ENCODE results near the gene OOSP4B.
"Not testable (repeated sequence)": the region's sequence is repeated elsewhere in the genome, so short reads cannot be mapped to it uniquely, and the experiment has no call there.

Gene OOSP4B

GRCh38 chr11:60059521-60060240, 42.7 kb downstream of the OOSP4B start:
- no peak for FAIRE-seq

GRCh38 chr11:60064111-60064510, 47.1 kb downstream of the OOSP4B start:
- no peak for DNase-seq (ENCODE audit: low spot score)
- no peak for FAIRE-seq

More at GRCh38 chr11:60059521-60060240, 42.7 kb downstream of the OOSP4B start:
- DNase-seq (ENCODE audit: low spot score) = no peak

- DNase-seq (ENCODE audit: low spot score) = no peak
- FAIRE-seq = no peak
These were observed 48.8 kb downstream of the OOSP4B start for GRCh38 chr11:60065801-60066200.

GRCh38 chr11:60069450-60069849, 52.5 kb downstream of the OOSP4B start:
- FAIRE-seq = no peak
- no peak for DNase-seq (ENCODE audit: low spot score)

- not testable (repeated sequence) for FAIRE-seq; DNase-seq (ENCODE audit: low spot score)
These were observed 54.7 kb downstream of the OOSP4B start for GRCh38 chr11:60071644-60072043.

- DNase-seq (ENCODE audit: low spot score) (no peak), FAIRE-seq (no peak)
These were observed 60.3 kb downstream of the OOSP4B start for GRCh38 chr11:60077216-60077817.

GRCh38 chr11:60077981-60078380, 61.0 kb downstream of the OOSP4B start:
- DNase-seq (ENCODE audit: low spot score) = no peak
- FAIRE-seq = no peak

- DNase-seq (ENCODE audit: low spot score) = no peak
- FAIRE-seq = no peak
These were observed 61.8 kb downstream of the OOSP4B start for GRCh38 chr11:60078745-60079144.

- FAIRE-seq (no peak), DNase-seq (ENCODE audit: low spot score) (no peak)
These were observed 63.6 kb downstream of the OOSP4B start for GRCh38 chr11:60080535-60080934.
